HepG2 (cell line): Measurements from ENCODE around the gene HCFC1R1. TPM values are rescaled to one million over a fixed set of nuclear protein-coding genes. Genes with fewer than 3 reads are reported as not detected.

ENCODE experiments used
- CHCHD3 ChIP-seq: sonication (generic); formaldehyde crosslinking; IDR thresholded peaks from 2 replicates; pipeline ENCODE4 v1.8.0; 2022; ENCODE audit warnings: mild to moderate bottlenecking, missing genetic modification reagents, moderate library complexity
- CREB1 ChIP-seq, 2 experiments: fragments of 450-650 bp in 1 of 2; IDR thresholded peaks; 2 replicates each; pipeline ENCODE4 v1.6.1; 2016 to 2017; ENCODE audit warnings: control low read depth in 1 of 2, mild to moderate bottlenecking in 1 of 2, missing compliant biosample characterization in 1 of 2, missing genetic modification characterization in 1 of 2
- JARID2 ChIP-seq: sonication (generic); formaldehyde crosslinking; IDR thresholded peaks from 2 replicates; pipeline ENCODE4 v1.8.1; 2023; ENCODE audit warnings: missing genetic modification reagents, inconsistent platforms; ENCODE audit not compliant: insufficient replicate concordance
- KLF16 ChIP-seq, 2 experiments: sonication (generic) in 1 of 2; formaldehyde crosslinking in 1 of 2; IDR thresholded peaks; 2 replicates each; pipeline versions ENCODE4 v1.6.1 to v1.8.0; 2016 to 2023; ENCODE audit warnings: missing genetic modification reagents in 2 of 2, missing compliant biosample characterization in 1 of 2
- MIXL1 ChIP-seq: IDR thresholded peaks from 2 replicates; pipeline ENCODE4 v1.6.1; 2016
- MXI1 ChIP-seq: IDR thresholded peaks from 3 replicates; pipeline ENCODE4 v1.6.1; 2012; ENCODE audit warnings: low read depth, low read length, inconsistent platforms, borderline replicate concordance
- NCOR1 ChIP-seq: fragments of 200-600 bp; sonication (generic); IDR thresholded peaks from 2 replicates; pipeline ENCODE4 v1.7.0; 2017; ENCODE audit warnings: antibody characterized with exemption, low read length, borderline replicate concordance
- NFAT5 ChIP-seq: sonication (generic); formaldehyde crosslinking; IDR thresholded peaks from 2 replicates; pipeline ENCODE4 v1.4.0; 2020; ENCODE audit warnings: missing genetic modification reagents
- NR2F6 ChIP-seq, 2 experiments: IDR thresholded peaks; 2 replicates each; pipeline ENCODE4 v1.6.1; 2016; ENCODE audit warnings: antibody characterized with exemption in 1 of 2, mild to moderate bottlenecking in 1 of 2
- SP4 ChIP-seq: sonication (generic); formaldehyde crosslinking; IDR thresholded peaks from 2 replicates; pipeline ENCODE4 v1.8.1; 2023; ENCODE audit warnings: mild to moderate bottlenecking, missing genetic modification reagents
- SRSF1 ChIP-seq: fragments of 200-400 bp; formaldehyde crosslinking; optimal IDR thresholded peaks from 2 replicates; pipeline ENCODE3; 2017; ENCODE audit warnings: mild to moderate bottlenecking, low read depth, low read length, moderate library complexity
- TCF7 ChIP-seq: sonication (generic); IDR thresholded peaks from 2 replicates; pipeline ENCODE4 v1.6.1; 2016; ENCODE audit warnings: antibody characterized with exemption, low read depth
- THAP11 ChIP-seq: IDR thresholded peaks from 2 replicates; pipeline ENCODE4 v1.6.1; 2016; ENCODE audit warnings: missing biosample characterization, missing genetic modification reagents
- ZNF275 ChIP-seq: sonication (generic); formaldehyde crosslinking; IDR thresholded peaks from 2 replicates; pipeline ENCODE4 v1.8.0; 2022; ENCODE audit warnings: missing genetic modification reagents, mild to moderate bottlenecking, inconsistent platforms, borderline replicate concordance
- ZNF7 ChIP-seq: IDR thresholded peaks from 2 replicates; pipeline ENCODE4 v1.6.1; 2016; ENCODE audit warnings: missing biosample characterization, missing genetic modification reagents
- ZNF703 ChIP-seq: sonication (generic); formaldehyde crosslinking; IDR thresholded peaks from 2 replicates; pipeline ENCODE4 v1.5.1; 2020; ENCODE audit warnings: missing genetic modification reagents, mild to moderate bottlenecking, moderate library complexity, borderline replicate concordance
- ZNF772 ChIP-seq: sonication (generic); formaldehyde crosslinking; IDR thresholded peaks from 2 replicates; pipeline ENCODE4 v1.5.0; 2020; ENCODE audit warnings: mild to moderate bottlenecking, missing genetic modification reagents
- polyA plus RNA-seq, 8 experiments: library from polyadenylated mRNA; depleted of rRNA in 3 of 8; stranded (reverse) in 7 of 8; unstranded in 1 of 8; fragments of >200 nt; fragmentation: Illumina TruSeq in 4 of 8; extraction: Trizol in 4 of 8; gene quantifications; 2 replicates each; pipeline versions ENCODE4 v1.2.1 to v1.2.3, GENCODE V29; 2011 to 2016; ENCODE audit warnings: low read depth in 4 of 8, missing spikeins in 1 of 8, mixed read lengths in 1 of 8; ENCODE audit not compliant: insufficient read depth in 1 of 8
- total RNA-seq, 5 experiments: library from RNA; depleted of rRNA; stranded (reverse); fragments of >200 nt; fragmentation: Illumina TruSeq; extraction: Trizol; gene quantifications; 2 replicates each; pipeline ENCODE4 v1.2.3, GENCODE V29; 2016; ENCODE audit warnings: low read depth in 1 of 5
- TF ChIP-seq, protein P1 (sequence below): sonication (generic); formaldehyde crosslinking; IDR thresholded peaks from 2 replicates; pipeline ENCODE4 v1.5.0; 2020; ENCODE audit warnings: mild to moderate bottlenecking, missing genetic modification reagents
- TF ChIP-seq, protein P2 (sequence below): sonication (generic); formaldehyde crosslinking; IDR thresholded peaks from 2 replicates; pipeline ENCODE4 v1.4.0; 2020; ENCODE audit warnings: missing genetic modification reagents
- TF ChIP-seq, protein P3 (sequence below): sonication (generic); formaldehyde crosslinking; IDR thresholded peaks from 2 replicates; pipeline ENCODE4 v1.5.0; 2020; ENCODE audit warnings: missing genetic modification reagents, mild to moderate bottlenecking, borderline replicate concordance

The HCFC1R1 gene
- total and polyA plus RNA-seq, 2 of the 13 experiments (the other 11 are each of a cell fraction or from before 2014, with no cell fraction given) = 13.8 to 16.1 TPM

GRCh38 chr16:3023669-3024478 lies at the start of gene HCFC1R1, which contains the start of gene THOC6 (continued):
- TF ChIP-seq ZNF275 (CRISPR knock-in tag) = peak; percentile 33; the same call in 1 of the 2 replicates
- no peak for TF ChIP-seq ZNF7 (CRISPR knock-in tag)
- peak; percentile 16; the same call in 1 of the 2 replicates for TF ChIP-seq NFAT5 (CRISPR knock-in tag)
- peak; percentile 14; the same call in 1 of the 2 replicates for TF ChIP-seq MIXL1
- TF ChIP-seq CHCHD3 (CRISPR knock-in tag) = 0 out of 2 replicates have a peak, but pooled peaks have one; percentile 31
- no peak for TF ChIP-seq NR2F6 (IDR thresholded peaks at IDR 0.05)
- peak; percentile 55; the same call in 1 of the 2 replicates for TF ChIP-seq NR2F6 (CRISPR knock-in tag; IDR thresholded peaks at IDR 0.05)
- peak; percentile 30; the same call in 1 of the 2 replicates for TF ChIP-seq NCOR1
- TF ChIP-seq, protein P1, sequence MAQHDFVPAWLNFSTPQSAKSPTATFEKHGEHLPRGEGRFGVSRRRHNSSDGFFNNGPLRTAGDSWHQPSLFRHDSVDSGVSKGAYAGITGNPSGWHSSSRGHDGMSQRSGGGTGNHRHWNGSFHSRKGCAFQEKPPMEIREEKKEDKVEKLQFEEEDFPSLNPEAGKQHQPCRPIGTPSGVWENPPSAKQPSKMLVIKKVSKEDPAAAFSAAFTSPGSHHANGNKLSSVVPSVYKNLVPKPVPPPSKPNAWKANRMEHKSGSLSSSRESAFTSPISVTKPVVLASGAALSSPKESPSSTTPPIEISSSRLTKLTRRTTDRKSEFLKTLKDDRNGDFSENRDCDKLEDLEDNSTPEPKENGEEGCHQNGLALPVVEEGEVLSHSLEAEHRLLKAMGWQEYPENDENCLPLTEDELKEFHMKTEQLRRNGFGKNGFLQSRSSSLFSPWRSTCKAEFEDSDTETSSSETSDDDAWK (CRISPR knock-in tag) = no peak
- TF ChIP-seq THAP11 (CRISPR knock-in tag) = peak; percentile 100
- TF ChIP-seq, protein P2, sequence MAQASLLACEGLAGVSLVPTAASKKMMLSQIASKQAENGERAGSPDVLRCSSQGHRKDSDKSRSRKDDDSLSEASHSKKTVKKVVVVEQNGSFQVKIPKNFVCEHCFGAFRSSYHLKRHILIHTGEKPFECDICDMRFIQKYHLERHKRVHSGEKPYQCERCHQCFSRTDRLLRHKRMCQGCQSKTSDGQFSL (CRISPR knock-in tag) = no peak; the same call in 1 of the 2 replicates
- peak; percentile 90; the same call in 1 of the 2 replicates for TF ChIP-seq ZNF772 (CRISPR knock-in tag)
- TF ChIP-seq CREB1 (IDR thresholded peaks at IDR 0.05) = peak; percentile 86
- TF ChIP-seq CREB1 (CRISPR knock-in tag; IDR thresholded peaks at IDR 0.05) = peak; percentile 94
- no peak for TF ChIP-seq TCF7
- TF ChIP-seq, protein P3, sequence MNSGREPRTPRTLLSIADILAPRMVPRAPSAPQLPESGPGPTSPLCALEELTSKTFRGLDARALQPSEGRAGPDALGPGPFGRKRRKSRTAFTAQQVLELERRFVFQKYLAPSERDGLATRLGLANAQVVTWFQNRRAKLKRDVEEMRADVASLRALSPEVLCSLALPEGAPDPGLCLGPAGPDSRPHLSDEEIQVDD (CRISPR knock-in tag) = no peak; the same call in 1 of the 2 replicates
- TF ChIP-seq SP4 (CRISPR knock-in tag) = peak; percentile 90
- TF ChIP-seq ZNF703 (CRISPR knock-in tag) = no peak
- no peak for TF ChIP-seq JARID2 (CRISPR knock-in tag)
- peak in 1 of 2 experiments; percentile 87; a peak in 2 of 4 replicates for TF ChIP-seq KLF16 (CRISPR knock-in tag; IDR thresholded peaks at IDR 0.05)
- TF ChIP-seq MXI1 = peak; percentile 71; the same call in 2 of the 3 replicates
- TF ChIP-seq SRSF1 = peak; percentile 95
